ENCODE results near the gene EPB41L2.
"Not testable (repeated sequence)": the region's sequence is repeated elsewhere in the genome, so short reads cannot be mapped to it uniquely, and the experiment has no call there.

Gene EPB41L2

GRCh38 chr6:131001945-131002660 lies 60.9 kb downstream of the EPB41L2 start:
- DNase-seq: no peak

GRCh38 chr6:131001111-131001736 lies 61.8 kb downstream of the EPB41L2 start:
- no peak for DNase-seq

GRCh38 chr6:131000544-131000943 lies 62.5 kb downstream of the EPB41L2 start:
- no peak for DNase-seq

DNA sequence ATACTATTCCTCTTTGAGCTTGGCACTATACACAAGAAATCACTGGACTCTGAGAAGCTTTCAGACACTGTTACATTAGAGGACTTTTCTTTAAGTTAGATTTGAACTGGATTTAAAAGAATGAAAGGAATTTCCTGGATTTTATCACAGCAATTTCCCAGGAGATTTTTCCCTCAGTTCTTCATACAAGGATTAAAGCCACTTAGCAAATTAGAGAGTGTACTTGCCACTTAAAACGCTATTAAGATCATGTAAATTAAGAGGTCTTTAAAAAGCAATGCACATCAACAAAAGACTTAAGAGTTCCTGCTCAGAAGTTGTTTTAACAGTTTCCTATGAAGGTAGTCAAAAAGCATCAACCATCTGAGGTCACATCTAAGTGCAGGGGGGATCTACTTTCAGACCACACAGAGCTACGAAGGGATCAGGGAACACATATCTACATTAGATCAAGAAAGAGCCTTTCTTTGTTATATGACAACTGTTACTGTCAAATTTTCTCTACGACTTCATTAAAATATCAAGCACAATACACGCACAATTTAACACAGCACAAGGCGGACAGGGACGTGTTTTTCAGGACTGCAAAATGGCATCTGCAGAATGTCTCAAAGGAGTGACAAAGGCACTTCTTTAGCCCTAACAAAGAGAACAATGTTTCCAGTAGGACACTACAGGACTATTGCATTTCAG lies 65.8 kb downstream of the EPB41L2 start:
- DNase-seq: no peak

- no peak for DNase-seq
These were observed 66.4 kb downstream of the EPB41L2 start for GRCh38 chr6:130996635-130997034.

- no peak for DNase-seq
These were observed 67.1 kb downstream of the EPB41L2 start for GRCh38 chr6:130995783-130996447.

DNA sequence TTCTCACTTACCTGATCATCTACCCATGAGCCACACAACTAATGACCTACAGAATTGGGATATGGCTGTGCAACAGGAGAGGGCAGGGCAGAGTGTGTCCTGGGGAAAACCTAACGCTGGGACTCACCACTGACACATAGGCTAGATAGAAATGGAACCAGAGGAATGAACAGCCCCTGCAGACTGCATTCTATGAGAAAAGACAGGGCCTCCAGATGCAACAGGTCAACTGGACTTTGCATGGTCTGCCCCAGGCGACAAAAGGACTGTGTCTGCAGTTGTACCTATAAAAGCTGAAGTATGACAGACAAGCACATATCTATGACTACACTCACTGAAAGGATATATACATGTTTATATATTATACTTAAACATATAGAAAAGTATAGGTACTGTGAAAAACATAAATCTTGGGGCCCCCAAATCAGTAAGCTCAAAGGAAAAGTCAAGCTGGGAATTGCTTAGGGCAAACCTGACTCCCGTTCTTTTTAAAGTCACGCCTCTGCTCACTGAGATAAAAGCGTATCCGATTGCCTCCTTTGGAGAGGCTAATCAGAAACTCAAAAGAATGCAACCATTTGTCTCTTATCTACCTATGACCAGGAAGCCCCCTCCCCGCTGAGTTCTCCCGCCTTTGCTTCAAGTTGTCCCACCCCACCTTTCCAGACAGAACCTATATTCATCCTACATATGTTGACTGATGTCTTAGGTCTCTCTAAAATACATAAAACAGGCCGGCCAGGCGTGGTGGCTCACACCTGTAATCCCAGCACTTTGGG lies 68.5 kb downstream of the EPB41L2 start:
- no peak for DNase-seq

GRCh38 chr6:130993292-130993765 lies 69.7 kb downstream of the EPB41L2 start:
- no peak for DNase-seq

GRCh38 chr6:130991422-130992137 lies 71.5 kb downstream of the EPB41L2 start:
- no peak for DNase-seq

- not testable (repeated sequence) for DNase-seq
These were observed 75.5 kb downstream of the EPB41L2 start for GRCh38 chr6:130987539-130987938.

- DNase-seq: no peak
These were observed 77.9 kb downstream of the EPB41L2 start for GRCh38 chr6:130985115-130985514.

GRCh38 chr6:130982941-130983456 lies 80.0 kb downstream of the EPB41L2 start:
- DNase-seq: no peak

- DNase-seq: no peak
These were observed 80.9 kb downstream of the EPB41L2 start for GRCh38 chr6:130982135-130982534.

- DNase-seq: peak; percentile 65
These were observed 81.6 kb downstream of the EPB41L2 start for GRCh38 chr6:130981409-130981808.

- DNase-seq: no peak
These were observed 82.6 kb downstream of the EPB41L2 start for GRCh38 chr6:130980310-130981032.

DNA sequence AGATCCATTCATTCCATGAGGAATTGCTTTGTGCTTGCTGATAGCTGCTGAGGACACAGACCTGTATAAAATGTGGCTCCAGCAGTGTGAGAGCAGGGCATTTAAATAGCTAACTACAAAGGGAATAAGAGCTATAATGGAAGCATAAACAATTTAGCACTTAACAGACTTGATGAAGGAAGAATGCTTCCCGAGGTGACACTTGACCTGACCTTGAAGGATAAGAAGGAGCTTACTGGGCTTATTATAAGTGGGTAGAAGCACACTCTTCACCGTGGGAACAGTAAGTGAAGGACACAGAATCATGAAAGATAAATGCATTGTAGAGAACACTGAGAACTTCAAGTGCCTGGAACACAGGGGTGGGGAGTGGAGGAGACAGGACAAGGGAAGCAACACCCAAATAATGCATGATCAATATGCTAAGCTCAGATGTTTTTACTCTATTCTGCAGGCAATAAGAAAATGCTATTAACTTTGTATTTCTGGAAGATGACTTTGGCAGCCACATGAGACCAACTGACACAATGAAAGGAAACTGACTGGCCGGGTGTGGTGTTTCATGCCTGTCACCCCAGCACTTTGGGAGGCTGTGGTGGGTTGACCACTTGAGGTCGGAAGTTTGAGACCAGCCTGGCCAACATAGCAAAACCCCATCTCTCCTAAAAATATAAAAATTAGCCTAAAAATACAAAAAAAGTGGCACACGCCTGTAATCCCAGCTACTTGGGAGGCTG lies 84.2 kb downstream of the EPB41L2 start:
- DNase-seq: no peak

DNA sequence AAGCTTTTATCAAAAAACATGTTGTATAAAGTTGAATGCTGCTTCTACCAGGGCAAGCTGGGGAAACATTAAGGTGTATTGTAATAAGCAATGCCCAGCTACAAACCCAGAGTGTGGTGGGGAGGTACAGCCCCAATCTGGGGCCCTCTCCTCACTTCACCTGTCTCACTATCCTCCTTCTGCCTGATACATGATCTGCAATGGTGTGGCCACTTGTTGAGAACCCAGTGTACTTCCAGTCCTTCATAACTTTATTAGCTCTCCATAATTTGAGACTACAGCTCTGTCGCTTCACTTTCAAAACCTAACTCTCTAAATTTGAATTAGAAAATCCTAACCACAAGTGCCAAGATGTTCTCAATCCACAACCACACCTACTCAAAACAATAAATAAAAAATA lies 84.9 kb downstream of the EPB41L2 start:
- DNase-seq: no peak

GRCh38 chr6:130975325-130975724 lies 87.7 kb downstream of the EPB41L2 start:
- DNase-seq: no peak

DNA sequence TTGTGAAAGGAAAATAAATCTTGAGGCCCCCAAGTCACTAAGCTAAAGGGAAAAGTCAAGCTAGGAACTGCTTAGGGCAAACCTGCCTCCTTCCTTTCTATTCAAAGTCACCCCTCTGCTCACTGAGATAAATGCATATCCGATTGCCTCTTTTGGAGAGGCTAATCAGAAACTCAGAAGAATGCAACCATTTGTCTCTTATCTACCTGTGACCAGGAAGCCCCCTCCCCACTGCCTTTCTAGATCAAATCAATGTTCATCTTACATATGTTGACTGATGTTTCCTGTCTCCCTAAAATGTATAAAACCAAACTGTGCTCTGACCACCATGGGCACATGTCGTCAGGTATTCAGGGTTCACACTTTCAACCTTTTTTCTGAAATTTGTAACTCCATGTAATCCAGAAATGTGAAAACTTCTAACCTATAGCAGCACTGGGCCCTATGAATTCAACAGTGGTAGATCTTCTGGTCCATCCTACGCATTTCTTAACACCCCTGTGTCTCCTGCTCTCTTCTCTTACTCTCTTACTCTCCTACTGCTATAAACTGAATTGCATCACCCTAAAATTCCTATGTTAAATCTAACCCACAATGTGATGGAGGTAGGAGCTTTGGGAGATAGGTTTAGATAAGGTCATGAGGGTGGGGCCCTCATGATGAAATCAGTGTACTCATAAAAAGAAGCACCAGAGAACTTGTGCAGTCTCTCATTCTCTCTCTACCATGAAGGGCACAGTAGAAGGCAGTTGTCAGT lies 89.3 kb downstream of the EPB41L2 start:
- no peak for DNase-seq
